Activated CD8-positive, alpha-beta T cell treated with anti-CD3 and anti-CD28 coated beads, Interleukin-2, amount 10 ng/mL, durations not matched to agents 7 days and 5 days (primary cell): ENCODE measurements around the gene COX5B. TPM values are rescaled to one million over a fixed set of nuclear protein-coding genes. Genes with fewer than 3 reads are reported as not detected.
"Not testable (repeated sequence)": the region's sequence is repeated elsewhere in the genome, so short reads cannot be mapped to it uniquely, and the experiment has no call there.

Experiments used
- ATAC-seq: fragments of 150-1000 bp; cut with Tn5 transposase; one replicate; pipeline ENCODE4 v1.10.0; 2021; ENCODE audit warnings: moderate library complexity
- CTCF ChIA-PET: fragments of 350-600 bp; sonication (Branson Sonifier 250); formaldehyde crosslinking; loops from one replicate; lab custom pipeline; 2021; ENCODE audit warnings: antibody characterized with exemption; lab: Charles Lee
- POLR2A ChIA-PET: fragments of 350-600 bp; sonication (Branson Sonifier 250); formaldehyde crosslinking; loops from one replicate; lab custom pipeline; 2021; ENCODE audit warnings: antibody characterized with exemption; lab: Charles Lee
- DNase-seq: peaks from one replicate; pipeline ENCODE4 v3.0.0-alpha.2; 2020
- H3K27ac Mint-ChIP-seq: one replicate; pipeline ENCODE4 v1.8.0; 2021; ENCODE audit warnings: mild to moderate bottlenecking, mixed read lengths
- H3K27me3 Mint-ChIP-seq: one replicate; pipeline ENCODE4 v1.8.0; 2021; ENCODE audit warnings: low read depth, mixed read lengths
- H3K36me3 Mint-ChIP-seq: one replicate; pipeline ENCODE4 v1.8.0; 2021; ENCODE audit warnings: low read depth, mixed read lengths
- H3K4me1 Mint-ChIP-seq: one replicate; pipeline ENCODE4 v1.8.0; 2021; ENCODE audit warnings: low read depth, mixed read lengths
- H3K4me3 Mint-ChIP-seq: one replicate; pipeline ENCODE4 v1.8.0; 2021; ENCODE audit warnings: mild to moderate bottlenecking, mixed read lengths
- H3K9me3 Mint-ChIP-seq: one replicate; pipeline ENCODE4 v1.8.0; 2022; ENCODE audit warnings: mixed read lengths; ENCODE audit not compliant: insufficient read depth
- total RNA-seq, 2 experiments: library from RNA; stranded (reverse); gene quantifications; one replicate each; pipeline ENCODE4 v1.2.3, GENCODE V29; 2021

COX5B gene
- total RNA-seq, 2 experiments from 2014 or later: 215 to 216 TPM

GRCh38 chr2:97662895-97663625, 17.2 kb downstream of the COX5B start:
- ATAC-seq (peak; percentile 29), DNase-seq (peak; percentile 79)
- H3K27ac Mint-ChIP-seq: peak overlapping the region; percentile 99
- no peaks in the 10 kb centered on the region for H3K27me3 Mint-ChIP-seq
- H3K36me3 Mint-ChIP-seq: peaks cover 17% of the 10 kb centered on the region
- ChIA-PET CTCF (interaction anchor here (0.6 to 4.6 kb wide), 11 partner anchors 8 to 85 kb away, joined by 3 to 47 read pairs (median 6); partner anchors contain the start of genes ANKRD36B and COX5B), POLR2A (interaction anchor here (0.7 to 7.9 kb wide), 8 partner anchors 10 to 73 kb away, joined by 3 to 187 read pairs (median 7); partner anchors contain the start of genes ANKRD36B, COX5B and ZAP70)
- peaks cover 32% of the 10 kb centered on the region for H3K4me1 Mint-ChIP-seq
- H3K9me3 Mint-ChIP-seq: no peaks in the 10 kb centered on the region
- H3K4me3 Mint-ChIP-seq: peak overlapping the region; percentile 98

- peaks cover 32% of the 10 kb centered on the region for H3K4me1 Mint-ChIP-seq
- DNase-seq: no peak
- H3K4me3 Mint-ChIP-seq: peak overlapping the region; percentile 98
- H3K27me3 Mint-ChIP-seq: no peaks in the 10 kb centered on the region
- CTCF ChIA-PET: interaction anchor here (0.6 to 4.6 kb wide), 13 partner anchors 9 to 73 kb away, joined by 3 to 84 read pairs (median 15); partner anchors contain the start of genes ANKRD36B and COX5B
- H3K9me3 Mint-ChIP-seq: no peaks in the 10 kb centered on the region
- POLR2A ChIA-PET: interaction anchor here (0.7 to 7.9 kb wide), 8 partner anchors 10 to 74 kb away, joined by 3 to 187 read pairs (median 3); partner anchors contain the start of genes ANKRD36B and COX5B
- H3K27ac Mint-ChIP-seq: peak overlapping the region; percentile 99
- H3K36me3 Mint-ChIP-seq: peaks cover 11% of the 10 kb centered on the region
- ATAC-seq: no peak
These were observed 17.7 kb downstream of the COX5B start for GRCh38 chr2:97663626-97663961.

- Mint-ChIP-seq H3K4me3 (peak within 1 kb of the TSS; percentile 98), H3K4me1 (peaks cover 32% of the 10 kb centered on the region), H3K27me3 (no peaks in the 10 kb centered on the region), H3K9me3 (no peaks in the 10 kb centered on the region), H3K36me3 (peaks cover 10% of the 10 kb centered on the region), H3K27ac (peak within 1 kb of the TSS; percentile 99)
- ChIA-PET POLR2A (interaction anchor here (0.7 to 7.9 kb wide), 12 partner anchors 9 to 74 kb away, joined by 3 to 187 read pairs (median 3); partner anchors contain the start of genes ANKRD36B and COX5B), CTCF (interaction anchor here (1.2 to 4.6 kb wide), 11 partner anchors 9 to 74 kb away, joined by 3 to 84 read pairs (median 15); partner anchors contain the start of genes ANKRD36B and COX5B)
- ATAC-seq: peak; percentile 92
- peak; percentile 98 for DNase-seq
These were observed 18.2 kb downstream of the COX5B start, which contains the start of gene ACTR1B for GRCh38 chr2:97663962-97664635. TSS of gene ACTR1B (minus strand) at chr2:97664044. CDS start at chr2:97663890, 154 bp downstream.

- Mint-ChIP-seq H3K9me3 (no peaks in the 10 kb centered on the region), H3K4me1 (peaks cover 32% of the 10 kb centered on the region), H3K4me3 (peak overlapping the region; percentile 90), H3K36me3 (peaks cover 10% of the 10 kb centered on the region), H3K27me3 (no peaks in the 10 kb centered on the region), H3K27ac (peak overlapping the region; percentile 96)
- no peak for DNase-seq
- ChIA-PET CTCF (interaction anchor here (1.4 to 4.6 kb wide), 10 partner anchors 8 to 74 kb away, joined by 6 to 84 read pairs (median 18); partner anchors contain the start of genes ANKRD36B and COX5B), POLR2A (interaction anchor here (0.7 to 7.9 kb wide), 11 partner anchors 9 to 56 kb away, joined by 3 to 187 read pairs (median 3); partner anchors contain the start of gene COX5B)
- ATAC-seq: no peak
These were observed 18.7 kb downstream of the COX5B start for GRCh38 chr2:97664636-97664970.

GRCh38 chr2:97669448-97669847, 23.6 kb downstream of the COX5B start, which contains the start of gene C2orf92:
TSS of gene C2orf92 (plus strand) at chr2:97669713. CDS start at chr2:97669789, 76 bp downstream.
- DNase-seq (no peak), ATAC-seq (no peak)
- ChIA-PET CTCF (no interaction called here), POLR2A (no interaction called here)
- Mint-ChIP-seq H3K9me3 (no peaks in the 10 kb centered on the region), H3K4me1 (peaks cover 25% of the 10 kb centered on the region), H3K36me3 (no peaks in the 10 kb centered on the region), H3K27me3 (no peaks in the 10 kb centered on the region), H3K4me3 (no peak within 1 kb of the TSS), H3K27ac (no peak within 1 kb of the TSS)

GRCh38 chr2:97670471-97670870, 24.6 kb downstream of the COX5B start:
- Mint-ChIP-seq H3K27me3 (no peaks in the 10 kb centered on the region), H3K4me1 (peaks cover 18% of the 10 kb centered on the region), H3K36me3 (no peaks in the 10 kb centered on the region), H3K4me3 (no peak overlapping the region), H3K27ac (no peak overlapping the region), H3K9me3 (no peaks in the 10 kb centered on the region)
- POLR2A ChIA-PET: no interaction called here
- ATAC-seq (no peak), DNase-seq (no peak)
- CTCF ChIA-PET: interaction anchor here (2.2 kb wide), 1 partner anchor 27 kb away, joined by 11 read pairs; no protein-coding TSS in a partner anchor

GRCh38 chr2:97671526-97671925, 25.7 kb downstream of the COX5B start:
- Mint-ChIP-seq H3K4me3 (no peak overlapping the region), H3K36me3 (no peaks in the 10 kb centered on the region), H3K9me3 (no peaks in the 10 kb centered on the region), H3K27me3 (no peaks in the 10 kb centered on the region), H3K27ac (no peak overlapping the region), H3K4me1 (peaks cover 21% of the 10 kb centered on the region)
- DNase-seq (no peak), ATAC-seq (no peak)
- ChIA-PET CTCF (interaction anchor here (2.2 kb wide), 1 partner anchor 26 kb away, joined by 11 read pairs; no protein-coding TSS in a partner anchor), POLR2A (no interaction called here)

- peaks cover 24% of the 10 kb centered on the region for H3K4me1 Mint-ChIP-seq
- POLR2A ChIA-PET: interaction anchor here (0.9 to 1.7 kb wide), 4 partner anchors 9 to 27 kb away, joined by 3 to 17 read pairs (median 6); partner anchors contain the start of genes ACTR1B and COX5B
- H3K27me3 Mint-ChIP-seq, H3K36me3 Mint-ChIP-seq, H3K27ac Mint-ChIP-seq, H3K4me3 Mint-ChIP-seq, DNase-seq, H3K9me3 Mint-ChIP-seq, ATAC-seq: not testable (repeated sequence)
- CTCF ChIA-PET: interaction anchor here (1.2 to 2.0 kb wide), 8 partner anchors 8 to 68 kb away, joined by 4 to 17 read pairs (median 4); partner anchors contain the start of genes ACTR1B and ZAP70
These were observed 26.8 kb downstream of the COX5B start for GRCh38 chr2:97672606-97673140.

GRCh38 chr2:97673182-97673914, 27.5 kb downstream of the COX5B start:
- Mint-ChIP-seq H3K9me3 (no peaks in the 10 kb centered on the region), H3K4me3 (no peak overlapping the region), H3K36me3 (no peaks in the 10 kb centered on the region), H3K27me3 (peaks cover under 1% of the 10 kb centered on the region), H3K4me1 (peaks cover 28% of the 10 kb centered on the region), H3K27ac (peak overlapping the region; percentile 27)
- POLR2A ChIA-PET: interaction anchor here (0.6 to 1.7 kb wide), 5 partner anchors 9 to 28 kb away, joined by 3 to 17 read pairs (median 5); partner anchors contain the start of genes ACTR1B and COX5B
- DNase-seq: peak; percentile 37
- ATAC-seq: peak; percentile 51
- CTCF ChIA-PET: interaction anchor here (1.2 to 2.0 kb wide), 8 partner anchors 9 to 67 kb away, joined by 4 to 17 read pairs (median 4); partner anchors contain the start of genes ACTR1B and ZAP70

GRCh38 chr2:97673915-97674283, 28.0 kb downstream of the COX5B start:
- H3K36me3 Mint-ChIP-seq: no peaks in the 10 kb centered on the region
- peak; percentile 13 for ATAC-seq
- H3K27ac Mint-ChIP-seq: peak overlapping the region; percentile 27
- H3K27me3 Mint-ChIP-seq: peaks cover 2% of the 10 kb centered on the region
- CTCF ChIA-PET: interaction anchor here (1.4 to 2.0 kb wide), 4 partner anchors 23 to 40 kb away, joined by 4 to 17 read pairs (median 8); partner anchors contain the start of gene ZAP70
- H3K4me3 Mint-ChIP-seq: no peak overlapping the region
- no peaks in the 10 kb centered on the region for H3K9me3 Mint-ChIP-seq
- POLR2A ChIA-PET: interaction anchor here (0.6 to 1.7 kb wide), 4 partner anchors 9 to 28 kb away, joined by 3 to 17 read pairs (median 6); partner anchors contain the start of genes ACTR1B and COX5B
- no peak for DNase-seq
- peaks cover 29% of the 10 kb centered on the region for H3K4me1 Mint-ChIP-seq
